Measurements from ENCODE around the gene MBIP. TPM values are rescaled to one million over a fixed set of nuclear protein-coding genes. Genes with fewer than 3 reads are reported as not detected.

MBIP gene
- total RNA-seq, 1 experiment from 2014 or later, result 27.8 TPM

- TF ChIP-seq, protein P1, sequence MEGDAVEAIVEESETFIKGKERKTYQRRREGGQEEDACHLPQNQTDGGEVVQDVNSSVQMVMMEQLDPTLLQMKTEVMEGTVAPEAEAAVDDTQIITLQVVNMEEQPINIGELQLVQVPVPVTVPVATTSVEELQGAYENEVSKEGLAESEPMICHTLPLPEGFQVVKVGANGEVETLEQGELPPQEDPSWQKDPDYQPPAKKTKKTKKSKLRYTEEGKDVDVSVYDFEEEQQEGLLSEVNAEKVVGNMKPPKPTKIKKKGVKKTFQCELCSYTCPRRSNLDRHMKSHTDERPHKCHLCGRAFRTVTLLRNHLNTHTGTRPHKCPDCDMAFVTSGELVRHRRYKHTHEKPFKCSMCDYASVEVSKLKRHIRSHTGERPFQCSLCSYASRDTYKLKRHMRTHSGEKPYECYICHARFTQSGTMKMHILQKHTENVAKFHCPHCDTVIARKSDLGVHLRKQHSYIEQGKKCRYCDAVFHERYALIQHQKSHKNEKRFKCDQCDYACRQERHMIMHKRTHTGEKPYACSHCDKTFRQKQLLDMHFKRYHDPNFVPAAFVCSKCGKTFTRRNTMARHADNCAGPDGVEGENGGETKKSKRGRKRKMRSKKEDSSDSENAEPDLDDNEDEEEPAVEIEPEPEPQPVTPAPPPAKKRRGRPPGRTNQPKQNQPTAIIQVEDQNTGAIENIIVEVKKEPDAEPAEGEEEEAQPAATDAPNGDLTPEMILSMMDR (IDR thresholded peaks at IDR 0.05; ENCODE audit: insufficient read depth in 1 of 2, low read depth in 1 of 2, low read length in 1 of 2, severe bottlenecking in 1 of 2, unreplicated experiment in 1 of 2), result peak; percentile 13 to 32
- intact Hi-C loops (cut with micrococcal nuclease; ENCODE audit: unreplicated experiment), result no loop called here
- H3K36me3 Mint-ChIP-seq (ENCODE audit: insufficient read depth, unreplicated experiment), result no peaks in the 10 kb centered on the region
- no peaks in the 10 kb centered on the region for H3K27me3 Mint-ChIP-seq (ENCODE audit: insufficient read depth, unreplicated experiment)
- peak in 1 of 2 experiments; percentile 38 for DNase-seq
- no peaks in the 10 kb centered on the region for H3K4me1 ChIP-seq
- H3K27ac Mint-ChIP-seq (ENCODE audit: unreplicated experiment), result no peak overlapping the region
- H3K9me3 Mint-ChIP-seq (ENCODE audit: unreplicated experiment), result no peaks in the 10 kb centered on the region
- ChIA-PET CTCF (interaction anchor here (0.5 to 1.2 kb wide), 2 partner anchors 20 to 151 kb away, joined by 3 read pairs; no protein-coding TSS in a partner anchor), POLR2A (no interaction called here)
- H3K36me3 ChIP-seq (ENCODE audit: control insufficient read depth, insufficient read depth, low read length), result no peaks in the 10 kb centered on the region
- BruUV-seq (replicated peaks), result no TSS peak
- no peaks in the 10 kb centered on the region for H3K27me3 ChIP-seq (replicated peaks; ENCODE audit: control insufficient read depth, insufficient read depth, low read length)
- no peak overlapping the region for H3K4me3 ChIP-seq (ENCODE audit: low read depth, low read length)
- H3K4me1 Mint-ChIP-seq (ENCODE audit: low read depth, unreplicated experiment), result peaks cover 10% of the 10 kb centered on the region
- H3K9me3 ChIP-seq, result no peaks in the 10 kb centered on the region
- H3K4me3 Mint-ChIP-seq (ENCODE audit: unreplicated experiment), result no peak overlapping the region
Observed at GRCh38 chr14:36254020-36254624, 66.3 kb downstream of the MBIP start.

Other genes with a start within 250 kb of the MBIP start
- gene PTCSC3, start 143.9 kb downstream of the MBIP start, total RNA-seq (2022), result not detected in 2 replicates
- gene NKX2-1, start 199.6 kb upstream of the MBIP start, total RNA-seq (2022), result 0.66 and 1.5 TPM in 2 replicates

Data from Caco-2 (cell line).